Measurements from ENCODE around the gene CCDC86.

Gene CCDC86

DNA sequence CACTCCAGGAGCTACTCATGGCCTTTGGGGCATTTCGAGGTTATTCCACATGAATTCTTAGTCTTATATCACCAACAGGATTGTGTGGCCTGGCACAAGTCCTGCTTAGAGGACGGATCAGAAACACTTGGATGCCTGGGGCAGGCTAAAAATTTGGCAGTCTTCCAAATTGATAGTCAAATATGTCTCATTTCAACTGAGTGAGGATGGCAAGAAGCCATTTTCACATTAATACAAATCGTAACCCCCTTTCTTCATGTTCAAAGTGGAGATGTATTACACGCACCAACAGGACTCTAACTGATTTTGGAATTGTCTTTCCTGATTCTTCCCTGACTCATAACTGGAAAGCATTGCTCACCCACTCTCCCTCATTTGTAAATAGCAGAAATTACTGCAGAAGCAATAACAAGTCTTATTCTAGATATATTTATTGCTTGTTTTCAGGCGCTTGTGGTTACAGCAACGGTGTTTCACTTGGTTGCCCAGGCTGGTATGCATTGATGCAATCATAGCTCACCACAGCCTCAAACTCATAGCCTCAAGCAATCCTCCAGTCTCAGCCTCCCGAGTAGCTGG, 10.3 kb upstream of the CCDC86 start:
- no peak for DNase-seq

DNA sequence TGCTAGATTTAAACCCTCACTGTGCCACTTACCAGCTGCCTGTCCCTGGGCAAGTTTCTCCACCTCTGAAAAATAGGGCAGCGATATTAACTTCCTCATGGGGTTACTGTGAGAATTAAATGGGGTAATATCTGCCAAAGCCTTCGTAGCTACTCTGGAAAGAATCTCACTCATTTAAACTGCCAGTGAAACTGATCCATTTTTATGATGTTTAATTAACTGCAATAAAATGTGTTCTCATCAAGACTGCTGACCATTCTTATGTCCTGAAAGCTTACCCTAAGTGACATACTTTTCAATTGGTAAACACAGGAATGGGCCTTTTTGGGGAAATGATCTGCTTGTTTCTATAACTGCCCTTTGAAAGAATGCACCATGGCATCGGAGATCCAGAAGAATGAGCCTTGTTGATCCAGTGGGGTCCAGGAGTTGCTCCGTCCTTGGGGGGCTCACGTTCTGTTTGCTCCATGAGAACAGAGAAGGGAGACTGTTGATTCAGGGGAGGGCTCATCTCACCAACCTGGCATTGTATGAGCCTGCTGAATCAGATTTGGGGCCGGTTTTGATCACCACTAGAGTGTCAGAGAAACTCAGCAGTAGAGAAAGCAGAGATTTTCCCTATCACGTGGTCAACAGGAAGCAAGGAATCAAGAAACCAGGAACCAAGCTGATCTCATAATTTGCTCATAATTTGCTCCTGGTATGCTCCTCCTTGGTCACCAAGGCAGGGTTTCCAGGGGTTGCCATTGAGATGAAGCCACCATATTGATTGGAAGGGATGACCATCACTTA, 7.0 kb upstream of the CCDC86 start:
- no peak for DNase-seq

- DNase-seq: no peak
Observed at GRCh38 chr11:60835534-60835846, 6.4 kb upstream of the CCDC86 start.

- no peak for DNase-seq
Observed at GRCh38 chr11:60836866-60837515, 4.9 kb upstream of the CCDC86 start.

DNA sequence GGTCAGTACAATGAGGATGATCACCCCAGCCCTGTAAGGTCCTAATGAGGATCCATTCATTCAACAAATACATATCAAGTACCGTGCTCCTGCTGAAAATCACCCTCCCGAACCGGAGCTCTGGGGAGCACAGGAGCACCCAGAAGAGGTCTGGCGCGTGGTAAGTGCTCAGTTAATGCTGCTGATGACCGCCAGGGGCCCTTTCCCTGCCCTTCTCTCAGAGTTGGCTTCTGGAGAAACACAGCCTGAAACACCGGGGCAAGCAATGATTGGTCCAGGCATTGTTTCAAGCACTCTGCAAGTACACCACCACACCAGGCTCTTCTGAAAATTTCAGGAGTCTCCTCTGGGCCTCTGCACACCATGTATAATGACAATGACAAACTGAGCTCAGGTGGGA, 3.8 kb upstream of the CCDC86 start:
- DNase-seq: no peak

DNA sequence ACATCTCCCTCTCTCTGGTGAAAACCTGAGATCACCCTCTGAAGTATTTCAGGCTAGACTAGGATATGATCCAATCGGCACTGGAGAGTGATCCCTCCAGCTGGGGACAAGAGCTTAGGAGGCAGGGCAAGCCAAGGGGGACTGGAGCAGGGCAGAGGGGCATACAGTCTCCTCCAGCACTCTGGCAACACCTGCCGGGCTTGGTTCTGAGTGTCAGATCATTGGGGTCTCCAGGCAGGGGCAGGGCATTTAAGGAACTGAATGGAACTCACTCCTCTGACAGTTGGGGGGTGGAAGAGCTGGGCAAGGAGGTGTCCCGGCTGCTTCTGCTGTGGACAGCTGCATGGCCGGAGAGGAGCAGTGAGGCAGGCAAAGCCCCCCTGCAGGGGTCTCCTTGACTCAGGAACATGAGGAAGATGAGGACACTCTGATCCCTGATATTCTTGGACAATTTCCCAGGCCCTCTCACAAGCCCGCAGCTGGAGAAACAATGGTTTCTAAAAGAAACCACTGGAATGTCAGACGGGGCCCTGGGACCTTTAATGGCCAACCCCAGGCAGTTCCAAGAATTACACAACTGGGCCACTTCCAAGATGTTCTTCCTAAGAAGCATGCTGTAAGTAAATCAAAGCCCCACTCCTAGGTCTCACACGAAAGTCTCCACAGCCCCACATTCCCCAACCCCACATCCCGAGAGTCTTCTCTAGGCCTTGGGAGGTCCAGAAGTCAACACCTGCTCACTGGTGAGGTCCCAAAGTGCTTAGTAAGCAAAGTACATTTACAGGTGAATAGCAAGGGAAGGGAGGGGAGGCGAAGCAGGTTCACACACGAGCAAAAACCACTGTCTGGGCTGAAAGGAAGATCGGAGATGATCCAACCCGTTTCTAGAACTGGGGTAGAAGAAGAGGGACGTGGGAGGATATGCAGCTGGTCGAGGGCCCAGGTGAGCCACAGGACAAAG, 1.2 kb upstream of the CCDC86 start:
- DNase-seq: no peak

GRCh38 chr11:60842668-60843600, 1.0 kb downstream of the CCDC86 start:
- DNase-seq: no peak

- DNase-seq: no peak
Observed at GRCh38 chr11:60844045-60844869, 2.3 kb downstream of the CCDC86 start.

DNA sequence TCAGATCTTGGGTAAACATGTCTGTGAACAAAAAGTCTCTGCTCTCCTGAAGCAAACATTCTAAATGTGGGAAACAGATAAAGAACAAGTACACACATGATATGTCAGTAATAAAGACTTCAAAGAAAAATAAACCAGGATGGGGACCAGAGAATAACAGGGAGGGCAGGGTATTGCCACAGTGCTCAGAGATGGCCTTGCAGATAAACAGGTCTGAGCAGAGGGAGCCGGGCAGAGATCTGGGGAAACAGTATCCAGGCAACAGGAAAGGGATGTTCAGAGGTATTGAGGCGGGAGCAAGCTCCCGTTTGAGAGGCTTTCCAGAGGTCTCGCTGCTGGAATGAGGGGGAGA, 2.9 kb downstream of the CCDC86 start:
- no peak for DNase-seq

GRCh38 chr11:60845338-60845737, 3.4 kb downstream of the CCDC86 start:
- DNase-seq: no peak

DNA sequence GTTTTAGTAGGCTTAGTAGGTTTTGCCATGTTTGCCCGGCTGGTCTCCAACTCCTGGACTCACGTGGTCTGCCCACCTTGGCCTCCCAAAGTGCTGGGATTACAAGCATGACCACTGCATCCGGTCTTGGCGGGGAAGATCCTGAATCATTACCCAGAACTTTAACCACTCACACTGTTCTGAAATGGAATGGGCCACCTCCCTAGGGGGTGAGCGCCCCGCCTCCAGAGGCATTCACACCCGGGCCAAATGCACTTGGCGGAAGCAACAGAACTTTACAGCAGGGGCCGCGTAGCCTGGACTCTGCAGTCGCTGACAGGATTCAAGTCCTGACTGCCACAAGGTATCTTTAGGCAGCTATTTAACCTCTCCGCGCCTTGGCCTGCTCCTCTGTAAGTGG, 5.4 kb downstream of the CCDC86 start:
- DNase-seq: no peak

GRCh38 chr11:60847896-60848295, 6.0 kb downstream of the CCDC86 start:
- no peak for DNase-seq

DNA sequence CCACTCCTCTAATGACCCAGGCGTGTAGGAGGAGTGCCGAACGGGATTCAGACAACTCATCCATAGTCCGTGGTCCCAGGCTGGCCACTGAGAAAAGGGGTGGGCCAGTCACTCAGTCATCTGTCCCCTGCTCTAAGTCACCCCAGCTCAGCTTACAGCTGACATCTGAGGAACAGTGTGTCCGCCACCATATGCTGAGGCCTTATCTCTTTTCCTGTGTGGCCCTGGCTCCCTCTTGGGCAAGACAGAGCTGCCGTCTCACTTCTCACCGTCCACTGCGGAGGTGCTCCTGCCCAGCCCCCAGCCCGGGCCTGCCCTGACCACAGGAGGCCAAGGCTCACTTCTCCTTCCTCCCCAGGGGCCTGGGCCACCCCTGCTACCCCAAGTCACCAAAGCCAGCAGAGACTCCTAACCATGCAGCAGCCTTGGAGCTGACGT, 6.8 kb downstream of the CCDC86 start:
- no peak for DNase-seq

- DNase-seq: no peak
Observed at GRCh38 chr11:60849641-60850520, 8.0 kb downstream of the CCDC86 start.

- no peak for DNase-seq
Observed at GRCh38 chr11:60851327-60852104, 9.6 kb downstream of the CCDC86 start.

DNA sequence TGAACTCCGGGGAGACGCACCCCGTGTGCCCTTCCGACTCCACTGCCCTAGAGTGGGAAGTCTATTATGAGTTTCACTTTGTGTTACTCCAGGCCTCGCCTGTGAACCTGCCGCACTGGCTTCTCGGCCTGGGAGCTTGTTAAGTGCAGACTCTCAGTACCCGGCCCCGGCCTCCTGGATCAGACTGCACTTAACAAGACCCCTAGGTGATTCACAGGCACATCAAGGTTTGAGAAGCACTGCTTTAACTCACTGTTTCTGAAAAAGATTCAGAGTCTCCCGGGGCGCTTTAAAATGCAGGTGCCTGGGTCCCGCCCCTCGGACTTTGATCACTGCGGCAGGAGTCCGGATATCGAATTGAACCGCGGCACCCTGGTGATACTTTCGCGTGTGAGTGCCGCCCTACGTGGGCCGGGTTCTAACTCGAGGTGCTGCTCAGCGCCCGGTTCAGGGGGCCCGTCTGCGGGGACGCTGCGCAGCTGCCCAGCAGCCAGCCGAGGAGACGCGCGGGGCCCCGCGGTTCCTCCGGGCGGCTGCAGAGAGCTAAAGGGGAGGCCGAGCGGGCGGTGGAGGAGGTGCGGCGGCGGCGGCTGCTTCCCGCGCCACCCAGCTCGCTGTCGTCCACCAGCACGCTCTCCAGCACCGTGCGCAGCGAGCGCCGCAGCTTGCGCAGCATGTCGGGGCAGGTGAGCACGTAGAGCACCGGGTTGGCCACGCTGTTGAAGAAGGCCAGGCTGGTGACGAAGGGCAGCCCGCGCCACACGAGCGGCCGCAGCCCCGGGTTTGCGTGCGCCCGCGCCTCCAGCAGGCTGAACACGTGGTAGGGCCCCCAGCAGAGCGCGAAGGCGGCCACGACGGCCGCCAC, 10.4 kb downstream of the CCDC86 start:
- DNase-seq: no peak

DNA sequence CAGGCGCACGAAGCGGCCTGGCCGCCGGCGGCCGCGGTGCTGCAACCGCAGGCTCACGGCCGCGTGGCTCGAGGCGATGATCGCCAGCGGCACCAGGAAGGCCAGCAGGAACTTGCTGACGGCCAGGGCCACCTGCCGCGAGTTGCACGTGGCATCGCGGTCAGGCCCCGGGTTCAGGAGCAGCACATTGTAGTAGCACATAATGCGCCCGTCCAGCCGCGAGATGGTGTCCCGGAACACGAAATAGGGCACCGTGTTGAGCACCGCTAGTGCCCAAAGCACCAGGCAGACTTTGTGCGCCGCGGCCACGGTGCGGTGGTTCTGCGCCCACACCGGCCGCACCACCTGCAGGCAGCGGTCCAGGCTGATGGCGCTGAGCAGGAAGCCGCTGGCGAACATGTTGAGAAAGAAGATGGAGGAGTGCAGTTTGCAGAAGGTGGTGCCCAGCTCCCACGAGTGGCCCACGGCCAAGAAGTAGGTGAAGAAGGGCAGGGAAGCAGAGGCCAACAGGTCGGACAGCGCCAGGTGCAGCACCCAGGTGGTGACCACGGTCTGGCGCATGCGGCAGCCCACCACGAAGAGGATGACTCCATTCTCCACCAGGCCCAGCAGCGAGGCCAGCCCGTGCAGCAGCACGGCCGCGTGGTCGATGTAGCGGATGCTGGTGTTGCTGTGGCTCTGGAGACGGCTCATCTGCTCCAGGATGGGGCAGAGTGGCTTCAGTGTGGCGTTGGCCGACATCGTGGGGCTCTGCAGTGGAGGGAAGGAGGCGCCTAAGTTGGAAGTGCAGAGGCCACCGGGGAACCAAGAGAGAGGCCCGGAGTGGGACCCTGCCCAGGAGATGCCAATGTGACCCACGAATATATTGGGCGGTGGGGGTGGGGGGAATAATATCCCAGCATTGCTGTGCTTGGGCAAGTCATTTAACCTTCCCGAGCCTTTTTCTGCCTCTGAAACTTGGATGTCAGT, 11.4 kb downstream of the CCDC86 start:
- no peak for DNase-seq
